Measurements from ENCODE around the gene ARHGAP19.

The ARHGAP19 gene

DNA sequence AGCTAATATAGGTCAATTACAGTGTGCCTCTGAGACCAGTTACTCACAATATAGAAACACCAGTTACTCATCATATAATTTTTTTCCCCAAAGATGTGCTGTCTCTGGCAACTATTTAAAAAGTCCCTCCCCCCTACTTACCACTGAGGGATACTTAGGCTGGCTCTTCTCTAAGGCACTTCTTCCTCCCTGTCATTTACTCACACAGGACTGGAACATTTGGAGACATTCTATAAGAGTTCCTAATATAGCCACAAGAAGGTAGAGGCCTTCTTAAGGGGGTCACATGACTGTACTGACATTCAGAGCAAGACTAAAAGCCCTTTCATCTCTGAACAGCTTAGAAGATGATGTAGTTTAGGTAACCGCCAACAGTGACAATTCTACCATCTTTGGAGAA is 62.3 kb downstream of the ARHGAP19 start:
- DNase-seq (ENCODE audit: low read depth in 4 of 4, low spot score in 1 of 4) = no peak

DNA sequence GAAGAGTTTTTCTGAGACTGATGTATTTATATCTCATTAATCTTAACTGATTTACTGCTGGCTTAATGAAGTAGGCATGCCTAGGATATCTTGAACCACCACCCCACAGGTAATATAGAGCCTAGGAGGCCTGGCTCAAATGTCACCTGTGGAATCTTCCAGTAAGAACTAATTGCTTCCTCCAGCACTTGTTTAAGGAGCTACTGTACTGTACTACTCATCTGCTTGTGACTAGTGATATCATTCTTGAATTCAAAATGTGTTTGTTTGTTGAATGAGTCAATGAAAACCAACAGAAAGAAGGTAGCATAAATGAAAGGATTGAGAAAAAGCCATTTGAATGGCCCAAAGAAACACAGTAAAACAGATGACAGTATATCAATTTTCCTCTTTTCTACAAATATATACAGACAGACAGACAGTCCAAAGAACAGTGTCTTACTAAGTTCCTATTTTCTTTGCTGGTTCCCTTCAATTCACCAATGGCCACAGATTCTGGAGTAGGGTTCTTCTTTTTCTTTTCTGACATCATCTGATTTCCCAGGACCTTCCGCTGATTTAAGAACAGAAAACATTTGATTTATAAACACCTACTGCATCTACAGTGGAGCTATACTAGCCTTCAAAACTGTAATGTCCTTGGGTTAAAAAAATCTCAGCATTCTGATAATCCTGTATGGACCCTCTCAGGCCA is 63.0 kb downstream of the ARHGAP19 start:
- DNase-seq (ENCODE audit: low read depth in 4 of 4, low spot score in 1 of 4) = no peak

DNA sequence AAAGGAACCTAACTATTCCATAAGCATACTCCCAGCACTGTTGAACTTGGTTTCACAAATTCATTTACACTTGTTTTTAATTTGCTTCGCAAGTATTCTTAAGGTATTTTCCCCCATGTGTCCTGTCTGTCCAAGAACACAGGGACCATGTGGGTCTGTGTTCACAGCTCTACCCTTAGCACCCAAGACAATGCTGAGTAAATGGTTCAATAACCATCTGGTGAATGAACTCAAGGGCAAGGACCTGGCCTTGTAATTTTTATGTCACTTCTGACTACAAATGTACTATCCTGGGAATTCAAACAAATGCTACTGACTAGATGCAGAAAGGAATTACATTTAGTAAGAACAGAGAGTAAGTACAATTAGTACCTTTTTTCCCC is 63.7 kb downstream of the ARHGAP19 start:
- no peak for DNase-seq (ENCODE audit: low read depth in 4 of 4, low spot score in 1 of 4)

DNA sequence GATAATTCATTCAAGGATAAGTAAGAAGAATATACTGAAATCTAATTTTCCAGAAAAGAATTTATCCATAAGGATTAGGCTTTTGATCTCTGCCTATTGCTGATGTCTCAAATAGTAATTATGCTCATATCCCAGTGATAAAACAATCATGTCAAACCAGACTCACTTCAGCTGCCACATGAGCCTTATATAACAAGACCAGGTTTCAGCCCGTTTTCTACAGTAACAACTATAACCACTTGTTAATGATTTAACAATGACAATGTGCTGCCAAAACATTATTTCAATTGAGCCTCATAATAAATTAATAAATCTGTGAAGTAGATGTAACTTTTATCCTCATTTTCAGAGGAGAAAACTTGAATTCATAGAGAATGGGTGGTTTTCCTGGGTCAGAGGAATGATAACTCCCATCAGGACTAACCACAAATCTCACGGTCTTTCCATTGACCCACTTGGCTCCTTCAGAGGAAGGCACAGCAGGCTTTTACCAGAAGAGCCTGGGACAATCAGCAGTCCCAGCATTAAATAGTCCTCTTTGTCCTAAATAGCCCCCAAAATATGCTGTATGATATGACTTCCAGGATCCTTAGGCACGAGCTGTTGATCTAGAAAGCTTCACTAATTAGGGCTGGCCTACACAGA is 64.2 kb downstream of the ARHGAP19 start:
- no peak for DNase-seq (ENCODE audit: low read depth in 4 of 4, low spot score in 1 of 4)

DNA sequence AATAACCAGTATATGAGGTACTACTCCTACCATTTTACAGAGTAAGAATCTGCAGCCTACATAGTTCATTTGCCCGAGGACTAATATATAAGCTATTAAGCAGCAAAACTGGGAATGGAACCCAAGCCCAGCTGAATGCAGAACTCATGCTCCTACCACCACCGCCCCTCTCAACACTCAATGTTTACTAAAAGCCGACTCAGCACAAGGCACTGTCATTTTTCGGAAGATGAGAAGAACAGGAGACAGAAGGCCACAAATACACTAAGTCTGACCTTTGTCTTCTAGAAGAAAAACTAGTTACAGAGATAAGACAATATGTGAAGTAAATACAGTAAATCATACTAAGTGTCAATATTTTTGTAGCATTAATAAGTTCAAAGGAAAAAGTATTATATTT is 66.0 kb downstream of the ARHGAP19 start:
- DNase-seq (ENCODE audit: low read depth in 4 of 4, low spot score in 1 of 4) = no peak

DNA sequence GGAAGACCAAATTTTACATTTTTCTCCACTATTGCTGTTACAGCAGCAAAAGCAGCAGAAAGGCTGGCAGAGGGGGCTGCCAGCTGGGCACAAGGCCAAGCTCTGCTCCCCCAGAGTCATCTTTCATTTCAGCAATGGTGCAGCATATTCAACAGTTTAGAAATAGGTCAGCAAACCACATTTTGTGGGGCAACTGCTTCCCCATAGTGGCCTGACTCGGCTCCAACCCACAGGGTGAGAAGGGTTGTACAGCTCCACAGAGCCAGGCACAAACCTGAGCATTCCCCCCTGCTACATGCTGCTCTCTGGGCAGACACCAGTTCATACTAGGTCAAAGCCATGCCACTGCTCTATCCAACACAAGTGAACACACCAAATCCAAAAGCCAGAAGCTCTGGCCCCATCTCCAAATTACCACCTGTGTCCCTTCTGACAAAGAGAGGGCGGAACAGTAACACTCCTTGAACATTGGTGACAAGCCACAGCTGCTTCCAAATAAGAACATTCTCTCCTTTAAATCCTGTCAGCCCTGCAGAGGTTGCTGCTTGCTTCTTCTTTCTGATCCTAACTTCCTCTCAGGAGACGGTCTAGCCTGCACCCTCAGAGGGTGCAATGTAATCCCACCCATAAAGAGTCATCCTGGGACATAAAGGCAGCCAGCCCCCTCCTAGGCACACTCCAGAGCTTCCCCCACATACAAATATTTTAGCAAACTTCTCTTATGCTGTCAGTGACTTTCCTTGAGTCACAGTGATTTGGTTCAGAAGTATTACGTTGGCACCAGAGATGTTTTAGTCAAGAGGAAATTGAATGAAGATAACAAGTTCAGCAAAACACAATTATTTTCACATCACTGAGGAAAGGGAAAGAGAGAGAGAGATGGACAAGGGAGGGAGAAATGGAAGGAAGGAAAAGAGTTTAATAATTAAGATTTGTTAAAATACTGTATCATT is 67.7 kb downstream of the ARHGAP19 start:
- DNase-seq (ENCODE audit: low read depth in 4 of 4, low spot score in 1 of 4) = no peak

DNA sequence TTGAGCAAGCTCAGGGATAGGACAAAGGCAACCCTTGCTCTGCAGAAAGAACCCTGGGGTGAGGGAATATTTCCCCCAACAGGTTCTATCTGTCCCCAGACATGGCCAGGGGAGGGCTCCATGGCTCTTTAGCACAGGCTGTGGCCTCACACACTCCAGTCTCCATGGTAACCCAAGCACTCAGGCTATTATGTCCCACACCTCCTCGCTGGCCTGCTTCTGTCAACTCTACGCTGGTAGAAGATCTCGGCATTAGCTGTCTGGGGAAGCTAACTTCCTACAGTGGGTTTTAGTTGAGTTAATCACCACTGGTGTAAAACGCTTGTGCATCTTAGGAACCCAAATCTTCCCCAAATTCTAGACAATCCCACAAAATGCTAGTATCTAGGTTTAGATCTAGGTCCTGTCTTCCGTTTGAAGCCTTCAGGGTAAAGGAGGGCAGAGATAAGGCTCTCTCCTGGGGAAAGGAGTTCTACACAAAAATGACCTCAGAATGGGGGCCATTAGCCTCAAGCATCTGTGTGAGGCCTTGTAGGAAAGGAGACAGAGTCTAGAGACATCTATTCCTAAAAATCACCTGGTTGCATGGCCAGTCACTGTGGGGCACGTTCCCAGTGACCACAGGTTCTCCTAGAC is 70.0 kb downstream of the ARHGAP19 start:
- DNase-seq (ENCODE audit: low read depth in 4 of 4, low spot score in 1 of 4) = no peak

DNA sequence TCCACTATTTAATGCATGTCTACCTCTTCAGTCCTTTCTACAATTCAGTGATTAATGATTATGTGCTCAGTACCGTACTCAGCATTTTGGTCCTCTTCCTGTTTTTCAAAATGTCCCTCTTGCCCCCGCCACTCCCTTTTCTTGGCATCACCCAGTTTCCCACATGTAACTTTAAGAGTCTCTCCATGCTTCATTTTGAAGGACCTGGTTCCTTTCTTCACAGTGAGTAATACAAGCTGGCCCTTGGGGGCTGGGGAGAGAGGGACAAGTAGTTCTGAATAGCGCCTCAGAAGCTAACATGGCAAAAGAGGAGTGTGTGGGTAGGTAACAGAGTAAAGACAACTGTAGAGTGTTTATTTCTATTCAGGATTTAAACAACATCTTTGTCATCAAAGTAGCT is 72.1 kb downstream of the ARHGAP19 start:
- DNase-seq (ENCODE audit: low read depth in 4 of 4, low spot score in 1 of 4) = no peak

DNA sequence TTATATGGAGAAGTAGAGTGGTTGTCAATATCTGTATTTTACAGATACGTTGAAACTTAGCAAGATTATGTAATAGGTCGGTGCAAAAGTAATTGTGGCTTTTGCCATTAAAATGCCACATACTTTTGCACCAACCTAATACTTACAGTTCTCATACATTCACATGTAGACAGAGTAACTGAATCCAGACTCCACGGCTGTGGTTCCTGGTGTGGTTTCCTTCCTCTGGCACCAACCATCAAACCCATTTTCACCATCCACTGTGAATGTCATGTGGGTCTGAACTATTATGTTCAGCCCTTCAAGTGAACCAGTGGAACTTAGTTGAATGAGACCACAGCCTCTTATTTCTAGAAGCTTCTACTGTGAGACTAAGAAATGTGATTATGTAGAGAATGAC is 75.1 kb downstream of the ARHGAP19 start:
- no peak for DNase-seq (ENCODE audit: low read depth in 4 of 4, low spot score in 1 of 4)

DNA sequence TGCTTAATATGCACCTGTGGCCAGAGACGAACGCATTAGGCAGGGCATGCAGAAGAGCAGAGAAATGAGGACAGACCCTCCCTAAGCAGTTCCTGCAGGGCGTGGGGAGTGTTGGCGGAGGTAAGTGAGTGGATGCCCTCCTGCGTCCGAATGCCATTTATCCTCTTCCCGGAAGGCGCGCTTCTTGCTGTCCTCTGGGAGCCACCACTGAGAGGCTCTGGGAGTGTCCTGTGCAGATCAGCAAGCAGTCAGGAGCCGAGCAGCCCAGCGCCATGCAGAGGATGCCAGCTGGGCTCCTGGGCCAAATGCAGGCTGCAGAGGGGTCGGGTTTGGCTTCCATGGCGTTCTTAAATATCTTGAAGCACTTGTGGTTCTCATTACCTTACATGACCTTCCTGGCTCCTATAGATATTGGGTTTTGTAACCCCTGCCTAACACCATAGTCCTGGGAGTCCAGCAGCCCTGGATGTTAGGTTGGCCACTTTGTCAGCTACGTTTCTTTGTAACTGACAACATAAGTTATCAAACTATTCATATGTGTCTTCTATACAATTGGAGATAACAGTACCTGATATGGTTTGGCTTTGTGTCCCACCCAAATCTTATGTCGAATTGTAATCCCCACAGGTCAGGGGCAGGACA is 76.7 kb downstream of the ARHGAP19 start:
- no peak for DNase-seq (ENCODE audit: low read depth in 4 of 4, low spot score in 1 of 4)

DNA sequence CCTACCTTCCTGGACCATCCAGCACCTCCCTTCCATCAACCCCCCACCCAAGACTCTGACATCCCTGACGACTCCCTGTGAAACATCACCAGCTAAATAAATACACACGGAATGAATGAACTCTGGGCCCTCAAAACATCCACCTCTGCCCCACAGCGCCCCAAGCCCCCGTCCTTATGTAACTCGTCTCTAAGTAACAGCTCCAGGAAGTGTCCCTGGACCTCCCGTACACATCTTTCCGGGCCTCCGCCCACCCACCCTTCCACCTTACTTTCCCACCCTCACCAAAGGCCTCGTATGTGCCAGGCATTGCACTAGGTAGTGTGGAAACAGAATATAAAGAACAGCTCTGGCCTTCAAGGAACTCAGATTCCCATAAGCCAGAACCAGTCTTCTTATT is 79.0 kb downstream of the ARHGAP19 start:
- no peak for DNase-seq (ENCODE audit: low read depth in 4 of 4, low spot score in 1 of 4)

DNA sequence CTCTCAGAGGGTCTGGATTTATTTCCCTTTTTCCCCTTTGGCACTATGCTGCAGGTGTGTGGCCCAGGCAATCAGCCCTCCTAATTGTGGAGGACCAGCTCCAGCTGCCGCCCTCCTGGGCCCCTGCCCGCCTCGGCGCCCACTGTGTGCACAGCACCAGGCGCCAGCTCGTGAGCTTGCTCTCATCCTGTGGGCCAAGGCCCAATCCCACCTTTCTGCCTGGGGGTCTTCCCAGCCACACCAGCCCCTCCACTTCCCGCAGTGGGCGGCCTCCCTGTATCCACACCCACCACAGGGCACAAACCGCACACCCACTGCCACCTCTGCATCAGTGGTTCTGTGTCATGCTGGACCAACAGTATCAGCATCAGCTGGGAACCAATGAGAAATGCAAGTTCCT is 81.2 kb downstream of the ARHGAP19 start:
- no peak for DNase-seq (ENCODE audit: low read depth in 4 of 4, low spot score in 1 of 4)

DNA sequence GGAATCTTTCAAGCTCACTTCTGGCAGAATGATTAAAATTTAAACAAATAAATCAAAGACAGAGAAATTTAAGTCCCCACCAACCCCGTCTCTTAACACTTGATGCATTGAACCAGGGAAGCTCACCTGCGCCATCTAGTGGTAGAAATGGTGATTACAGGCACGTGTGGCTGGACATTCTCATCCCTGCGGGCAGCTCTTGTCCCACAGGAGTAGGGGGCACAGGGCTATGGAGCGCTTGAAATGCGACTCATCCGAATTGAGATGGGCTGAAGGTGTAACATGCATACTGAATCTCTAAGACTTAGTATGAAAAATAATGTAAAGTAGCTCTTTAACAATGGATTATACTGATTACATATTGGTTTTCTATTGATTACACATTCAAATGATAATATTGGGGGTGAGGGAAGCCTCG is 81.9 kb downstream of the ARHGAP19 start:
- DNase-seq (ENCODE audit: low read depth in 4 of 4, low spot score in 1 of 4) = peak; percentile 48 to 72 (median 52)

DNA sequence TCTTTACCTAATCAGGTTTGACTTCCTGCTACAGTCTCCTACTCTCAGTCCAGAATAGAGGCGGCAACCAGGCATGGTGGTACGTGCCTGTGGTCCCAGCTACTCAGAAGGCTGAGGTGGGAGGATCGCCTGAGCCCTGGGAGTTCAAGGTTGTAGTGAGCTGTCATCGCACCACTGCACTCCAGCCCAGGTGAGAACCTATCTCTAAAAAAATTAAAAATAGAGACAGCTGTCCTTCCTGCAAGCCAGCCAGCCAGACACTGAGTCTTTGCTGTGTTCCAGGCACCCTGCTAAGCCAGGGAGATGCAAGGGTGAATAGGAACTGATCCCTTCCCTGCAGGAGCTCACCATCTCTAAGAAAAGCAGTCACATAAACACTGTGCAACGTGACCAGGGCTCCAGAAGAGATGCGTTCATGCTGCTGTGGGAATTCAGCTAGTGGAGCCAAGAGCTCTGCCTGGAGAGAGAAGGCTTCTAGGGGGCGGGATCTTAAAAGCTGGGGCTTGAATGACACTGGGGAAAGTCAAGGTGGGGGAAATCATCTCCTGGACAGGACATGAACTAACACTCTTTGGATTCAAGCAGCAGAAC is 84.6 kb downstream of the ARHGAP19 start:
- no peak for DNase-seq (ENCODE audit: low read depth in 4 of 4, low spot score in 1 of 4)

DNA sequence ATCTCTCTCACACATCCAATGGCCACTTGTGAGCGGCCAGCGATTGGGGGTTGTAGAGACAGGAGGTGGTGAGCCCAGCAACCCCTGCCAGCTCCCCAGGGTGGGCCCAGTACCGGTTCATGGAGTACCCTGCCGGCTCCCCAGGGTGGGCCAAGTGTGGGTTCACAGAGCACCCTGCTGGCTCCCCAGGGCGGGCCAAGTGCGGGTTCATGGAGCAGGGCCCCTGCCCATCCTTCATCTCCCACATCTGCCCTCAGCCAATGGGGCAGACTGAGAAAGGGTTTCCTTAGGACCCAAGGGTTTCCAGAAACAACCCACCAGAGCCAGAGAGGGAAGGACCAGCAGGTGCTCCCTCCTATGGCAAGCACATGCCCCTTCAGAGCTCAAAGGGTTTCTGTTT is 85.3 kb downstream of the ARHGAP19 start:
- no peak for DNase-seq (ENCODE audit: low read depth in 4 of 4, low spot score in 1 of 4)

DNA sequence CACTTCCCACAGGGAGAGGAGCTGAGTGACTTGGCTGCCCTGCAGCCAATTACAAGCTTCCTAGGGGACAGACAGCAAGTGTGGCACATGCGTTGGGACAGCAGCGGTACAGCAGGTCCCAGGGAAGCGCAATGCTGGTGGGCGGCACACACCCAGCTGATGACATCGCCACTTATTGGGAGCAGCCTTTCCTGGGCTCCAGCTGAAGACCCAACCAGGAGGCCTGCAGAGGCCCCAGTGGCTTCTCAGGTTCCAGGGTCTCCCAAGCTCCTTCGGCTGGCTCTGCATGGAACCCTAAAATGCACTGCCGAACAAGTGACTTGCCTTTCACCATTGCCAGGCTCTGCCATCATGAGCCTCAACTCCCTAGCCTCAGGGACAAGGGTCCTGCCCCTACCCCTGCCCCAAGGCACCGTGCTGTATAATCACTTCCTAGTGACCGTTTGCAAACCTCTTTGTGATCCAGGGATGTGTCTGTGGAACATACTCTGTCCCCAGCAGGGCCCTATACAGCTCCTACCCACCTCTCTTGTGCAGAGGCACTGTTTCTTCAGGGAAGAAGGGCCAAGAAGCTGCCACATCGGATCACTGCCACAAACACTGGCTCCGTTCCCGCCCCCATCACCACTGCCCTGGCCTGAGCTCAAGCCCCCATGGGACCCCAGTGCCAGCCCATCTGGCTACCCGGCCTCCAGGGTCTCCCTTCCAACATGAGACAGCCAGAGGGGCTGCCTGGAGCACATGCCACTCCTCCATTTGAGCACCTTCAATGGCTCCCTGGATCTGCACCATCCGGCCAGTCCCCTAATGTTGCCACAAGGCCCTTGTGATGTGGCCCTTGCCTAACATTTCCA is 87.4 kb downstream of the ARHGAP19 start:
- no peak for DNase-seq (ENCODE audit: low read depth in 4 of 4, low spot score in 1 of 4)

DNA sequence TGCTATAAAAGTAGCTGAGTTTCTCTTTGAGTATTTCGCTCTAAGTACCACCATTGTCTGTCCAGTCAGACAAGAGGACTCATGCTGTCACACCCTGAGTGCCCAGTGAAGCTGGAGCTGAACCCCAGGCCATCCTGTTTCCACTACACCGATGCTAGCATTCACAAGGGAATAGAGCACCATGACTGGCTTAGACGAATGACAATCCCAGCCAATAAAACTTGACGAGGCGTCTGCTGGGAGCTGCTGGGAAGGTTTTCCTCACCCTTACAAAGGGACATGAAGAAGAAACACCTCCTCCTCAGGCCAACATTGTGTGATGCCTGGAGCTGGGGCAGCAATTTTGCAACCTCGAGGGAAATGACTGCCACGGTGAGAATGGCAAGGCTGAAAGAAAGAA is 89.2 kb downstream of the ARHGAP19 start:
- DNase-seq (ENCODE audit: low read depth in 4 of 4, low spot score in 1 of 4) = no peak

DNA sequence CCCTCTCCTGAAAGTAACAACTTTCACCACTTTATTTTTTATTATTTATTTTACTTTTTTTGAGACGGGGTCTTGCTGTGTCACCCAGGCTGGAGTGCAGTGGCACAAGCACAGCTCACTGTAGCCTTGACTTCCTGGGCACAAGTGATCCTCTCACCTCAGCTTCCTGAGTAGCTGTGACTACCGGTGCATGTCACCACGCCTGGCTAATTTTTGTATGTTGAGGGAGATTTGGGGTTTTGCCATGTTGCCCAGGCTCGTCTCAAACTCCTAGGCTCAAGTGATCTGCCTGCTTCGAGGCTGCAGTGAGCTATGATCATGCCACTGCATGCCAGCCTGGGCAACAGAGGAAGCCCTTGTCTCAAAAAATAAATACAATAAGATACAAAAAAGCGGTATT is 91.8 kb downstream of the ARHGAP19 start:
- no peak for DNase-seq (ENCODE audit: low read depth in 4 of 4, low spot score in 1 of 4)

DNA sequence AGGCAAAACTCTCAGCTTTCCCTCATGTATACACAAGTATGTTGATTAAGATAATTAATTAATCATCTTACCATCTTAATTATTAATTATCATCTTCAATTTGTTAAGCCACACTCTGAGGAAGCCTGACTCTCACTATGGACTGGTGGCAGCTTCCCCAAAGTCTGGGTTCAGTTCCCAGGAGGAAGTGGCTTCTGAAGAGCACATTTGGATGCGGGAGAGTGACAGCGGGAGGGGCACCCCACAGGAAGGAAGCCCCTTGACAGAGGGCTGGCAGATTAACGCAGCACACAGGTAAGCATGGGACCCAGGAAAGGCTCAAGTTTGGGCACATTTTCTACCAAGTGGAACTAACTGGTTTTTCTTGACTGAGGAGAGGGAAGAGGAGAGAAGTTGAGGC is 93.3 kb downstream of the ARHGAP19 start:
- DNase-seq (ENCODE audit: low read depth in 4 of 4, low spot score in 1 of 4) = no peak

DNA sequence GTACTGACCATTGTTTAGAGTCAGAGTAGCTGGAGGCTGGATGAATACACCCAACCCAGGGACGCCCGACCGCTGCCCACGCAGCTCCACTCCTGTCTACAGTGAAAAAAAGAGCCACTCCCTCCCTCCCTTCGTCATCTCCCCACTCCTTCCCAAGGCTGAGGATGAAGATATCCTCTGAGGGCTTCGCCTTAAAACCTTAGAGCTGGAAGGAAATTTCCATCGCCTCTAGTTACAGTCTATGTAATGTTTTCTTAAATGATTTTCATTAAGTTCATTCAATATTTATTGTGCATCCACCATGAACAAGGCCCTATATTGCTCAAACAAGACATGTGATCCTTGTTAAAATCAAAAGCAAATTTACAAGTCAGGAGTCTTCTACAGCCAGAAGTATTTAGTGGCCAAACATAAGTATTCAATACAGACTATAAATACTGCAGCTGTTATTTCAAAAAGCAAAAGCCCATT is 95.4 kb downstream of the ARHGAP19 start:
- no peak for DNase-seq (ENCODE audit: low read depth in 4 of 4, low spot score in 1 of 4)
